NT2/D1 (cell line): ENCODE data around the gene VWA8.

Experiments
- SUZ12 ChIP-seq: IDR thresholded peaks from 2 replicates; pipeline ENCODE4 v1.6.1; 2011; ENCODE audit not compliant: insufficient read length, insufficient read depth; ENCODE audit errors: extremely low read depth
- YY1 ChIP-seq: IDR thresholded peaks from 2 replicates; pipeline ENCODE4 v1.6.1; 2011; ENCODE audit not compliant: insufficient read length, insufficient read depth
- ZNF274 ChIP-seq: IDR thresholded peaks from 2 replicates; pipeline ENCODE4 v1.6.1; 2011; ENCODE audit warnings: mild to moderate bottlenecking, low read depth, low read length

- TF ChIP-seq ZNF274 (no peak), YY1 (no peak), SUZ12 (no peak)
Observed at GRCh38 chr13:41751734-41752445, 209.0 kb downstream of the VWA8 start.
